ENCODE results near the gene QSOX2. TPM values are rescaled to one million over a fixed set of nuclear protein-coding genes. Genes with fewer than 3 reads are reported as not detected.

Gene QSOX2
- total RNA-seq, 4 donors from 2014 or later = 10.2 to 15.8 (median 12.1) TPM

- Histone ChIP-seq H3K4me3 (no peak overlapping the region), H3K9me3 (no peaks in the 10 kb centered on the region), H3K4me1 (peaks cover 3% of the 10 kb centered on the region), H3K27ac (no peak overlapping the region), H3K27me3 (peaks cover 35% of the 10 kb centered on the region), H3K36me3 (peaks cover 41% of the 10 kb centered on the region)
- WGBS = 87% methylated on average over 9 of the region's 9 CpGs
- no peak for TF ChIP-seq POLR2A (IDR thresholded peaks at IDR 0.05)
- no peak for TF ChIP-seq POLR2AphosphoS5 (IDR thresholded peaks at IDR 0.05)
- no peak for TF ChIP-seq EP300 (IDR thresholded peaks at IDR 0.05)
- TF ChIP-seq CTCF (IDR thresholded peaks at IDR 0.05) = no peak
- no peak for DNase-seq (ENCODE audit: low spot score in 2 of 2)
These were observed 38.0 kb downstream of the QSOX2 start for GRCh38 chr9:136207616-136208015.

GRCh38 chr9:136206602-136207275, 38.9 kb downstream of the QSOX2 start:
- H3K27ac ChIP-seq = no peak overlapping the region
- H3K4me1 ChIP-seq = peaks cover 4% of the 10 kb centered on the region
- H3K4me3 ChIP-seq = no peak overlapping the region
- no peaks in the 10 kb centered on the region for H3K9me3 ChIP-seq
- WGBS = 81% methylated on average over 16 of the region's 16 CpGs
- TF ChIP-seq EP300 (IDR thresholded peaks at IDR 0.05) = no peak
- TF ChIP-seq CTCF (IDR thresholded peaks at IDR 0.05) = no peak
- peaks cover 36% of the 10 kb centered on the region for H3K36me3 ChIP-seq
- no peak for DNase-seq (ENCODE audit: low spot score in 2 of 2)
- H3K27me3 ChIP-seq = peaks cover 43% of the 10 kb centered on the region

- WGBS = no CpG with 5 or more reads among the region's 5 CpGs
- TF ChIP-seq CTCF (IDR thresholded peaks at IDR 0.05) = no peak
- no peak for TF ChIP-seq POLR2AphosphoS5 (IDR thresholded peaks at IDR 0.05)
- TF ChIP-seq EP300 (IDR thresholded peaks at IDR 0.05) = no peak
- TF ChIP-seq POLR2A (IDR thresholded peaks at IDR 0.05) = no peak
- H3K27me3 ChIP-seq = peaks cover 54% of the 10 kb centered on the region
- peaks cover 4% of the 10 kb centered on the region for H3K4me1 ChIP-seq
- no peaks in the 10 kb centered on the region for H3K9me3 ChIP-seq
- H3K36me3 ChIP-seq = peaks cover 28% of the 10 kb centered on the region
- DNase-seq (ENCODE audit: low spot score in 2 of 2) = no peak
- H3K27ac ChIP-seq = no peak overlapping the region
- H3K4me3 ChIP-seq = no peak overlapping the region
These were observed 40.0 kb downstream of the QSOX2 start for GRCh38 chr9:136205707-136205992.

GRCh38 chr9:136204838-136205706, 40.5 kb downstream of the QSOX2 start, which contains the start of gene LHX3:
LHX3 (minus strand) TSS chr9:136205128; CDS start chr9:136205012, 116 bp downstream.
- Histone ChIP-seq H3K9me3 (no peaks in the 10 kb centered on the region), H3K4me1 (peaks cover 4% of the 10 kb centered on the region), H3K36me3 (peaks cover 25% of the 10 kb centered on the region), H3K27ac (no peak within 1 kb of the TSS), H3K27me3 (peaks cover 60% of the 10 kb centered on the region), H3K4me3 (no peak within 1 kb of the TSS)
- no peak for DNase-seq (ENCODE audit: low spot score in 2 of 2)
- WGBS = 10% methylated on average over 12 of the region's 70 CpGs
- TF ChIP-seq CTCF (IDR thresholded peaks at IDR 0.05) (no peak), EP300 (IDR thresholded peaks at IDR 0.05) (no peak), POLR2AphosphoS5 (IDR thresholded peaks at IDR 0.05) (no peak), POLR2A (IDR thresholded peaks at IDR 0.05) (no peak)

GRCh38 chr9:136204145-136204805, 41.3 kb downstream of the QSOX2 start:
- 64% methylated on average over 20 of the region's 25 CpGs for WGBS
- Histone ChIP-seq H3K27me3 (peaks cover 68% of the 10 kb centered on the region), H3K4me3 (no peak overlapping the region), H3K9me3 (no peaks in the 10 kb centered on the region), H3K27ac (no peak overlapping the region), H3K4me1 (peaks cover 8% of the 10 kb centered on the region), H3K36me3 (peaks cover 17% of the 10 kb centered on the region)
- TF ChIP-seq EP300 (IDR thresholded peaks at IDR 0.05) (no peak), POLR2AphosphoS5 (IDR thresholded peaks at IDR 0.05) (no peak), POLR2A (IDR thresholded peaks at IDR 0.05) (no peak), CTCF (IDR thresholded peaks at IDR 0.05) (no peak)
- DNase-seq (ENCODE audit: low spot score in 2 of 2) = no peak

Measured in suprapubic skin (tissue), 4 donors.